Measurements from ENCODE around the gene FYN. TPM values are rescaled to one million over a fixed set of nuclear protein-coding genes. Genes with fewer than 3 reads are reported as not detected.

Gene FYN
- total and polyA plus RNA-seq, 10 of the 15 experiments (the other 5 are each of a cell fraction or from before 2014, with no cell fraction given) = 51.4 to 247 (median 138) TPM

DNA sequence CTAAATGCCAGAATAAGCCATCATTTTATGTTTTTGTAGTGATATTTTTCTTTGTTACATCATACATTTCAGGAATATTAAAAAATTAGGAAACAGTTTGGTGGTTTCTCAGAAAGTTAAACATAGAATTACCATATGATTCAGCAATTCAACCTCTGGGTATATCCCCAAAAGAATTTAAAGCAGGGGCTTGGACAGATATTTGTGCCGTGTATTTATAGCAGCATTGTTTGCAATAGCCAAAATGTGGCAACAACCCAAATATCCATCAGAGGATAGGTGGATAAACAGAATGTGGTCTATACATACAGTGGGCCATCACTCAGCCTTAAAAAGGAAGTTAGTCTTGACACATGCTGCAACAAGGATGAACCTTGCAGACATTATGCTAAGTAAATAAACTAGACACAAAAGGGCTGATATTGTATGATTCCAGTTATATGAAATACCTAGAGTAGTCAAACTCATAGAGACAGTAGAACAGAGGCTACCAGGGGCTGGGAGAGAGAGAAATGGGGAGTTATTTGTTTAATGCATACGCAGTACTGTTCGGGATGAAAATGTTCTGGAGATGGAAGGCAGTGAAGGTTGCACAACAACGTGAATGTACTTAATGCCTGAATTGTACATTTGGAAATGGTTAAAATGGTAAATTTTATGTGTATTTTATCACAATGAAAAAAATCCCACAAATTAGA lies 248.7 kb downstream of the FYN start:
- Histone ChIP-seq H2AFZ (ENCODE audit: control insufficient read depth, low read depth, low read length) (no peak overlapping the region), H4K20me1 (ENCODE audit: control insufficient read depth, insufficient read depth) (no peaks in the 10 kb centered on the region), H3K36me3 (ENCODE audit: control insufficient read depth in 2 of 2, insufficient read depth in 2 of 2, low read length in 1 of 2) (no peaks in the 10 kb centered on the region), H3K4me2 (ENCODE audit: control insufficient read depth, insufficient read depth) (no peak overlapping the region), H3K9ac (ENCODE audit: control insufficient read depth, insufficient read depth, low read length) (no peak overlapping the region), H3K4me1 (ENCODE audit: control insufficient read depth, insufficient read depth, low read length) (no peaks in the 10 kb centered on the region), H3K27ac (ENCODE audit: control insufficient read depth, insufficient read depth) (no peak overlapping the region), H3K27me3 (replicated peaks in 1 of 2; ENCODE audit: control insufficient read depth in 2 of 2, insufficient read depth in 2 of 2, low read length in 1 of 2) (peaks cover 0 to 4% of the 10 kb centered on the region in 2 experiments; a peak in 1 of 4 replicates), H3K9me3 (replicated peaks; ENCODE audit: control insufficient read depth, insufficient read depth, low read length) (no peaks in the 10 kb centered on the region; the same call in 2 of the 3 replicates), H3K4me3 (no peak overlapping the region), H3K79me2 (ENCODE audit: control insufficient read depth, insufficient read depth, low read length) (no peaks in the 10 kb centered on the region)
- WGBS (ENCODE audit: insufficient coverage, insufficient replicate concordance, low lambda C conversion rate, missing lambda C conversion rate) = 63% methylated on average over 4 of the region's 4 CpGs
- ChIA-PET POLR2A (no interaction called here), CTCF (no interaction called here), RAD21 (ENCODE audit: unreplicated experiment) (no interaction called here), SMC1A (ENCODE audit: uncharacterized antibody, unreplicated experiment) (no interaction called here)
- in situ Hi-C loops (cut with MboI) = no loop called here
- FAIRE-seq (no peak), DNase-seq (ENCODE audit: low read depth, low spot score) (no peak), ATAC-seq (no peak)
- no TSS peak for BruUV-seq (replicated peaks)
- TF ChIP-seq ZZZ3 (IDR thresholded peaks at IDR 0.05; ENCODE audit: control insufficient read depth, insufficient read length, low read depth) = no peak
- intact Hi-C loops (cut with micrococcal nuclease; ENCODE audit: unreplicated experiment) = no loop called here

DNA sequence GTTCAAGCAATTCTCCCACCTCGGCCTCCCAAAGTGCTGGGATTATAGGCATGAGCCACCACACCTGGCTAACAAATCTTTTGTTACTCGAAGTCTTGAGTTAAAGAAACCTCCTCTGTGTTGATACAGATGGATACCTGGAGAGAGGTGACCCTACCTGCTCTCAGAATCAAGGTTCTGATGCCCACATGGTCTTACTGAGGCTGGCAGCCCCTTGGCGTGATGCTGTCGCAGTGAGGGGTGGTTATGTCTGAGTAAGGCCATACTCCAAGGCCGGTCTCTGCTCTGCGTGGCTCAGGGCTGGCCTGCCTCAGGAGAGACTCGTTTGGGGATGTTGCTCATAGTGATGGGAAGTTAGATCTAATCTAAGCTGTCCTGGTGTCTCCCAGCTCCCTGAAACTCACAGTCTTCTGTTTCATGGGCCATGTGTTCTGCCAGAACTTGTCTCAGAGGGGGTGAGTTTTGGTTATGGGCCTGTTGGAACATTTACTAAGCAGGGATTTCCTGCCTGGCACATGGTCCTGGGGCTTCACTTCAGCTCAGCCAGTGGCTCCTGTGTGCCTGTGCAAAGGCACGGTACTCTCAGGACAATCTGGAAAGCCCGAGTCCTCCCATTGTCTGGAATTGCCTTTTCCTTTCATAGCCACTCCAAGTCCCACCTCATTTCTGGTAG lies 250.1 kb downstream of the FYN start:
- Histone ChIP-seq H3K9me3 (replicated peaks; ENCODE audit: control insufficient read depth, insufficient read depth, low read length) (no peaks in the 10 kb centered on the region; the same call in 2 of the 3 replicates), H3K27me3 (replicated peaks in 1 of 2; ENCODE audit: control insufficient read depth in 2 of 2, insufficient read depth in 2 of 2, low read length in 1 of 2) (no peaks in the 10 kb centered on the region; a peak in 2 of 4 replicates), H2AFZ (ENCODE audit: control insufficient read depth, low read depth, low read length) (no peak overlapping the region), H4K20me1 (ENCODE audit: control insufficient read depth, insufficient read depth) (no peaks in the 10 kb centered on the region), H3K4me1 (ENCODE audit: control insufficient read depth, insufficient read depth, low read length) (no peaks in the 10 kb centered on the region), H3K27ac (ENCODE audit: control insufficient read depth, insufficient read depth) (no peak overlapping the region), H3K9ac (ENCODE audit: control insufficient read depth, insufficient read depth, low read length) (no peak overlapping the region), H3K4me2 (ENCODE audit: control insufficient read depth, insufficient read depth) (no peak overlapping the region), H3K79me2 (ENCODE audit: control insufficient read depth, insufficient read depth, low read length) (no peaks in the 10 kb centered on the region), H3K36me3 (ENCODE audit: control insufficient read depth in 2 of 2, insufficient read depth in 2 of 2, low read length in 1 of 2) (no peaks in the 10 kb centered on the region), H3K4me3 (no peak overlapping the region)
- ChIA-PET POLR2A (no interaction called here), CTCF (no interaction called here), SMC1A (ENCODE audit: uncharacterized antibody, unreplicated experiment) (no interaction called here), RAD21 (ENCODE audit: unreplicated experiment) (no interaction called here)
- FAIRE-seq (no peak), ATAC-seq (no peak), DNase-seq (ENCODE audit: low read depth, low spot score) (no peak)
- WGBS (ENCODE audit: insufficient coverage, insufficient replicate concordance, low lambda C conversion rate, missing lambda C conversion rate) = 32% methylated on average over 9 of the region's 9 CpGs
- BruUV-seq (replicated peaks) = no TSS peak
- in situ Hi-C loops (cut with MboI) (no loop called here), intact Hi-C loops (cut with micrococcal nuclease; ENCODE audit: unreplicated experiment) (no loop called here)
- no peak for TF ChIP-seq TBL1XR1 (IDR thresholded peaks at IDR 0.05; ENCODE audit: low read depth, low read length)
